HG02571 (cell line): Measurements from ENCODE around the gene BCDIN3D.
"Not testable (repeated sequence)": the region's sequence is repeated elsewhere in the genome, so short reads cannot be mapped to it uniquely, and the experiment has no call there.

Source experiments
- ATAC-seq: cut with Tn5 transposase; IDR thresholded peaks from one replicate; pipeline ENCODE4 v1.9.1; 2021; ENCODE audit warnings: mild to moderate bottlenecking, moderate library complexity; ENCODE audit not compliant: unreplicated experiment

BCDIN3D gene

DNA sequence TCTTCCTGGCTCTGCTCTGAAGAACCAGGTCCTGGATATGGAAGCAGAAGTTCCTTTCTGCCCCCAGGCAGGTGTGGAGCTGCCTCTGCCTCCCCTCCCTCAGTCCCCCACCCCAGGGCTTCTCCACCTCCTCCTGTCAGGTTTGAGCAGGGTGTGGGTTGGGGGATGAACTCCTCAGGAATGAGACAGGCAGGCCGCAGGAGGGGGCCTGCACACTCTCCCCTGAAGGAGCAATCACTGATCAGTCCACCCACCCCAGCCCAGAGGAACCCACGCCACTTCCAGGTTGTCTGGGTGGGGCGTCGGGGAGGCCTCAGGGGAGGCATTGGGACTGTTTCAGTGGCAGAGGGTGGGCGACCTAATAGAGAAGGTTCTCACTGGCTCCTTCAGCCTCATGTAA is 34.2 kb upstream of the BCDIN3D start:
- ATAC-seq, result no peak

- ATAC-seq, result no peak
Observed at GRCh38 chr12:49876070-49876469, 33.2 kb upstream of the BCDIN3D start.

DNA sequence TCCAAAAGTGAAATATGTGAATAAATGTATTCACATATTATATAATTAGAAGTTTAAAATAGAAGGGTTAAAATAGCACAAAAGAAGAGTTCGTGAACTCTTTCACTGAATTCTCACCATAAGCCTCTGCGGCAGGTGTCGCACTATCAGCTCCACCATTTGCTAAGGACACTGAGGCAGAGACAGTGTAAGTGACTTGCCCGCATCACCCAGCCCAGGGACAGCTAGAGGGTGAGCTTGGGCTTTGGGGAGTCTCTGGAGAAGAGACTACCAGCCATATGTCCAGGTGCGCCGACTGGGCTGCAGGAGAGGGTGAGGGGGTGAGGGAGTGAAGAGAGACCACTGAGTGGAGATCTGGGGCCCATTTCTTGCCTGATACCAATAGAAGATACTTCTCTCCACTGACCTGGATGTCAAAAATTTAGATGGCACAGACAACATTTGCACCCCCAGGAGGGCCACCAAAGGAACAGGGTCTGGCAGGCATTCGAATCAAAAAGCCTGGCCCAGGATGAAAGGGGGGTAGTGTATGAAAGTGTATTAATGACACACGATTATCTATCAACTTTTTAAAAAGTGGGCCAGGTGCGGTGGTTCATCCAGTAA is 32.3 kb upstream of the BCDIN3D start:
- no peak for ATAC-seq

DNA sequence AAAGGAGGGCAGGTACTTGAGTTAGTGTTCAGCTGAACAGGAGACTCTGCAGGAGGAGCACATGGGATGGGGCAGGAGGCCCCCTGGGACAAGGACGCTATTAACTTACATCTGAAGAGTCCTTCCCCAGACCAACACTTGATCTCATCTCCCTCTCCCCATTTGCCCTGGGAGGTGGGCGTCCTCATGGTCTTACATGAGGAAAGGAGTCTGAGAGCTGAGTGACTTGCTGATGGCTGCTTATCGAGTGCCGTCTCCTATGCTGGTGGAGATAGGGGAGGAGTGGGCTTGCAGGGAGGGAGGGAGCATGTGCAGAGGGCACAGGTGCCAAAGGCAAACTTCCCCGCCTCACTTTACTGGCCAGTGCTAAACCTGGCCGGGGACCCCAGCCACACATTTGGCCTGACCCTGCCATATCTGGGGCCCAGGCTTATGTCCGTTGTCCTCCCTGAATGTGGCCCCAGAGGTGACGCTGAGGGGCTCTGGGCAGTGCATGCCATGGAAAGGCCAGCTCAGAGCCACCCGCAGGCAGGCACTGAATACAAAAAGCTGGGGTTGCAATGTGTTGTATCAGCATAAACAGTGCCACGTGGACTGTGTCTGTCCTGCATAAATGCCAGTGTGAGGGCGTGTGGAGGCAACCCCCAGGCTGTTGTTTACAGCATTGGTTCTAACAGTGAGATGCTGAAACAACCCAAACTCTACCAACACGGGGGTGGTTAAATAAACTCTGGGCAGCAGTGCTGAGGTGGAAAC is 31.4 kb upstream of the BCDIN3D start:
- no peak for ATAC-seq

DNA sequence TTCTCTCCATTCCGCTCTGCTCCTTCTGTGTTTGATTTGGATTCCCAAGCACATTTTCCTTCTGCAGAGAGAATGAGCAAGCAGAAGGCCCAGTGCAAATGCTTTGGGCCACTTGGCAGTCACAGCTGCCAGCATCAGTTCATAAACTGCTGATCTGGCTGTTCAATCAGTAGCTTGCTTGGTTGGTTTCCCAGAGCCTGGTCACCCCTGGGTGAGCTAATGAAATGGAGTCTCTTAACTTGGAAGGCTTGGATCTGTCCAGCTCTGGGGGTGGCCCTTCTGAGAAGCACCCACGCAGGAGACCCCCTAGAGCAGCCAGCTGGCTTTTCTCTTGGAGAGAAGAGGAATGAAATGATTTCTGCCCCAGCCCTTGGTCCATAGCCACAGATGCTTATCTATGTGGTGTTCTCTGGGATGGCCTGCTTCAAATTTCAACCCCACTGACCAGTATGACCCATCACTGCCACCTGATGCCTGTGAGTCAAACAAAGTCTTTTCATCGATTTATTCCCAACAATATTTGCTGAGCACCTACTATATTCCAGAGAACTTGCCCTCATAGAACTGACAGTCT is 30.5 kb upstream of the BCDIN3D start:
- no peak for ATAC-seq

DNA sequence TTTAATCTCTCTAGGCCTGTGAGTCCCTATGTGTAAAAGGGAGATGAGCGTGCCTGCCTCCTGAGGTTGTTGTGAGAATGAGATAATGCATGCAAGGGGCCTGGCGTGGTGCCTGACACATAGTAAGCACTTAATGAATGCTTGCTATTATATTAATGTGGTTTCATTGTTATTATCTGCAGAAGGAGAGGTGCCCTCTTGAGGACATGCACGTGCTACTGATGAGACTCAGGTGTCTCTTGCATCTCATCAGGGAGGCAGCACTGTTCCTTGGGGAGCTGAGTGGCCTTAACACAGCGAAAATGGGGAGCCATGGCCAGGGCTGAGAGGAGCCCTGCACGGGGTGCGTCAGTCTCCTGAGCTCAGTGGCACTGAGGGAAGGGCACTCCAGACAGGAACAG is 29.9 kb upstream of the BCDIN3D start:
- no peak for ATAC-seq

GRCh38 chr12:49872381-49872780 is 29.5 kb upstream of the BCDIN3D start:
- no peak for ATAC-seq

GRCh38 chr12:49871811-49872251 is 28.9 kb upstream of the BCDIN3D start:
- ATAC-seq, result not testable (repeated sequence)

DNA sequence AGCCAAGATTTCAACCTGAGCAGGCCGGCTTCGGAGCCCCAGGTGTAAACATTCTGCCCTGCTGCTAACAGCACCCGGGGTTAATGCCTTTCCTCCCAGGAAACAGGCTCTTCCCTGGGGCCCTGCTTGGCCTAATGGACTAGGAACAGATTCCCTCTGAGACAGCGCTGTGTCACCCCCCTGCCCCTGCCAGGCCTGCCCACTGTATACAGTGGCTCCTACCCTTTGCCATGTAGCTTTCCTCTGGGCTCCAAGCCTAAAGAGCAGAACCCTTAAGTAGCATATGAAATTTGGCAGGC is 28.3 kb upstream of the BCDIN3D start:
- ATAC-seq, result no peak

DNA sequence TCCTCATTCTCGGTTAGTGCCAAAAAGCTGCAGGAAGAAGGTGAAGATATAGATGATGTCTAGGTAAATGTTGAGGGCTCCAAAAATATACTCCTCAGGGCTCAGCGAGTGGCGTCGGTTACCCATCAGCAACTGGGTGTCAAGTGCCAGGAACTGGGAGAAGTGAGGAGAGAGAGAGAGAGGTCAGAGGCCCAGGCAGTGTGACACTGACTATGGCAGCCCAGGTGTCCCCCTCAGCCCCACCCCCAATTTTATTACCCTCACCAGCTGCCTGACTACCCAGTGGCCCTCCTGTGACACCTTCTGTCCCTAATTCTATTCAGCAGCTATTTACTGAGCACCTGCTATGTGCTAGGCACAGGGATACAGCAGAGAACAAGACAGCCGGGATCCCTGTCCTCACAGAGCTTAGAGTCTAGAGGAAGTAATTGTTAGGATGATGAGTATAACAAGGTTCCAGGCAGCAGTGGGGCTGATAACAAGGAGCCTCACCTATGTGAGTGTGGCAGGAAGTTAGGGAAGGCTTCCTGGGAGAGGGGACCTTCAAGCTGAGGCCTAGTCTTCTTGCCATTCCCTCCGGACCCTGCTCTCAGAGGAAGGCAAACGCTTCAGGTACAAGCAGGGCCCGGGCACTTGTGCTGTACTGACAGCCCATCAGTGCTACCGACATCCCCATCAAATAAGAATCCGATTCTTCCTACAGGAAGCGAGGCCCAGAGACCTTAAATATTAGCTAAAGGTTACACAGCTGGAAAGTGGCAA is 27.8 kb upstream of the BCDIN3D start:
- no peak for ATAC-seq

- no peak for ATAC-seq
Observed at GRCh38 chr12:49869816-49870500, 27.1 kb upstream of the BCDIN3D start.

- ATAC-seq, result no peak
Observed at GRCh38 chr12:49868952-49869815, 26.3 kb upstream of the BCDIN3D start.

DNA sequence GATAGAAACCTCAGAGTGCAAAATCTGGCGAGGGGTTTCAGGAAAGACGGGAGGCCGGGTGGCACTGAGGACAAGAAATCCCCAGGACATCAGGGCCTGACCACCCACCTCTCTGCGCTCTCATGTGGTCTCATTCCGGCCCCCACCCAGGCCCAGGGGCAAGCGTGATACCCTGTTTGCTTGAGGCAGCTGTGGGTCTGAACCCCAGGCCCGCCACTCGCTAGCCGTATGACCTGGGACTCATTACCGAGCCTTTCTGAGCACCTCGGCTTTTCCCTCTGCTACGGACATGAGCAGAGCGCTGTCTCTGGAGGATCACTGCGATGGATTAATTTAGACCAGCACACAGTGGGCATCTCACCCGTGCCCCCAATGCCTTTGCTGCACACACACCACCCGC is 25.5 kb upstream of the BCDIN3D start:
- ATAC-seq, result no peak

DNA sequence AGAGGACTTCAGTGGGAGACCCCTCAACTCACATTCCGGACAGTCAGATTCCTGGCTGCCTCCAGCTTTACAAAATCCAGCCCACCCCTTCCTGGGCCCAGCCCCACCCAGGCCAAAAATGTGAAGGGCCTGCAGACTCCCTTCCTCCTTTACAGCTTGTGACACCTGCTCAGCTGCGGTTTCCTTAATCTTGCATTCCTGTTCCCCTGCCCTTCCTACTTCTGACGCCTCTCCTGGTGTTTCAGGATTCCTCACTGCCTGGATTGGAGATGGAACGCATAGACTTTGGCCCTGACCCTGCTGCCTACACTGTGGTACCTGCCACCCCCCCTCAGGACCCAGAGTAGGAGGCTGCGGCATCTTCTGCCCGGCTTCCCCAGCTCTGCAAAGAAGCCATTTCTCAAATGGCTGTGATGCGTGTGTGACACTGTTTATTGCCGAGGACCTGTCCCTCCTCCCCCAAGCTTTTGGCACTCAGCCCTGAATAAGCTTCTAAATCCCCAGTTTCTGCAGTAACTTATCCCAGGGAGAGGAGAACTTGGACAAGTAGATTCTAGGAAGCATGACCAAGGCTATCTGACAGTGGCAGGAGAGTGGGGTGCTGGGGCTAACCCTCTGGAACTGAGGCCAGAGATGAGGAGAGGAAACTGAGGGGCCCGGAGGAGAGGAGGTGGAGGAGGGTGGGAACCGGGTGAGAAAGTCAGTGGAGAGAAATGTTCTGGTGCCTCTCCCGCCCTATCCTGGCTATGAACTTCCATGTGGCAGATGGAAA is 24.9 kb upstream of the BCDIN3D start:
- no peak for ATAC-seq

DNA sequence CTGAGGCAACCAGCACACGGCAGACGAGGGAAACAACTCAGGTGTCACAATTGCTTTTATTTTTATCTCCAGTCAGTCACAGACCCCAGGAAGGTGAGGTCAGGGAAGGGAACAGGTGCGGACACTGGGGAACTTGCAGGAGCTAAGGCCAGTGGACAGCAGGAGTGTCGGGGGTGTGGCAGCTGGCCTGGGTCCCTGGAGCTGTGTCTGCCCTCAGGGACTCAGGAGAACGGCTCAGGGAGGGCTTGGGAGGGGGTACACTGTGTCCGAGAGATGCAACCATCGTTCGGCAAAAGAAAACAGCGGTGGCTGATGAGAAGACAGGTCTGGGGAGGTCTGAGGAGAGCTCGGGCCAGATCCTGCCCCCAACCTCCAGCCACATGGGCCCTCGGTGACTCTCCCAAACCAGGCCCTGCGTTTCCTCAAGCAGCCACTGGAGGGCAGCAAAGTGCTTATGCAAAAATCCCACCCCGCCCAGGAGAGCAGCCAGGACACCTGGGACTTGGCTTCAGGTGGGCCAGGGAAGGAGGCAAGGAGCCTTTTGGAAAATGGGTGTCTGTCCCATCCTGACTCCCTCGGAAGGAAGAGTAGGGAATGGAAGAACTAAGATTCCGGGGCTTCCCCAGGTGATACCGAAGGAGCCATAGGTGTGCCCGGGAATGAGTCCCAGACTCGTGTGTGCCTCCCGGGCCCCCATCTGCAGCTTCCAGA is 24.1 kb upstream of the BCDIN3D start:
- no peak for ATAC-seq

- no peak for ATAC-seq
Observed at GRCh38 chr12:49865782-49866135, 22.9 kb upstream of the BCDIN3D start.

GRCh38 chr12:49865109-49865781 is 22.3 kb upstream of the BCDIN3D start:
- ATAC-seq, result no peak

- ATAC-seq, result no peak
Observed at GRCh38 chr12:49864798-49865090, 21.8 kb upstream of the BCDIN3D start.
